Activated naive CD4-positive, alpha-beta T cell (primary cell): Measurements from ENCODE around the gene TCEANC2.

Source experiments
- DNase-seq, 4 experiments: peaks; one replicate each; lab custom pipeline; 2025; lab: John Stamatoyannopoulos, UW

TCEANC2 gene

GRCh38 chr1:54114001-54114400, 60.6 kb downstream of the TCEANC2 start:
- DNase-seq: no peak

DNA sequence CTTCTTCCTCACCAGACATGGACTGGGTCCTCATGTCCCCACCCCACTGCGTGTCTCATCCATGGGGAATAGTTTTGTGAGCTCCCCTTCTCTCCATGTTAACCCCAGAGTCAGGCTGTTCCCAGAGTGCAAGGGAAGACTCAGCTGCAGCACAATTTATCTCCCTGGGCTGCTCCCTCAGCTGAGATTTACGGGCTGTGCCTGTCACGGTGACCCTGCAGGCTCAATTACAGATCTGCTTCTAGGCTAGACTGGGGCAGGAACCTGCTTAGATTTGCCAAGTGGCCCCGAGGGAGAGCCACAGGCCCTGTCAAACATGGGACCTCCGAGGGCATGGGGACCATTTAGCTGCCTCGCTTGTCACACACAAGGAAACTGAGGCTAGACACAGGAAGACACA, 61.5 kb downstream of the TCEANC2 start:
- no peak for DNase-seq

GRCh38 chr1:54115520-54115919, 62.1 kb downstream of the TCEANC2 start:
- DNase-seq: no peak

DNA sequence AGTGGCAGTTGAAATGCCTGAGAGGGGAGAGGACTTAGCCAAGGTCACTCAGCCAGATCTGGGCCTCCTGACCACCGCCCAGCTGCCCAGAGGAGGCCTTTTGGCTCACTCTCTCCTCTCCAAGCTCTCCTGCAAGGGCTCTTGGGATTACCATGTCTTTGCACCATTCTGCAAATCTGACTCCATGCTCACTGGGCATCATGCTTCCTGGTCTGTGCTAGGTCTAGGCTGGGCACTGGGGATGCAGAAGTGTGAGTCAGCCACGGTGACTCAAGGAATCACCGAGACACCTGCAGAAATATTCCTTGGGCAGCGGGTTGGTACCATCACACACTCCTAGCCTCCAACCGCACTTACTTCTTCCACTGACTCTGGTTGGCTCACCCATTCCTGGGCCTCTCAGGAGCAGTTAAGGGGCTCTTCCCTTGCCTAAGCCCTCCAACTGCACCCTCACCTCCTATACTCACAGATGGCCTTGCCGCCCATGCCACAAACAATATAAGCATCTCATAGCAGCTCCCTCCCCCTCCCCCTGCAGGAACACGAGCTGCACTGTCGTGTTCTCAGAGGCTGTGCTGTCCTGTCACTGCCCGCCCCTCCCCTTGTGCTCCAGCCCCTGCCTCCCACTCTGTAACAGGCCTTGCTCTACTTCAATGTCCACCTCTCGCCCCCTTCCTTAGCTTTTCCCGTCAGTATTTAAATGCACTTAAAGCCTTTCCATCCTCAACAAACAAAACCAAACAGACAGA, 64.6 kb downstream of the TCEANC2 start:
- DNase-seq: no peak

GRCh38 chr1:54118704-54119103, 65.3 kb downstream of the TCEANC2 start:
- DNase-seq: no peak

DNA sequence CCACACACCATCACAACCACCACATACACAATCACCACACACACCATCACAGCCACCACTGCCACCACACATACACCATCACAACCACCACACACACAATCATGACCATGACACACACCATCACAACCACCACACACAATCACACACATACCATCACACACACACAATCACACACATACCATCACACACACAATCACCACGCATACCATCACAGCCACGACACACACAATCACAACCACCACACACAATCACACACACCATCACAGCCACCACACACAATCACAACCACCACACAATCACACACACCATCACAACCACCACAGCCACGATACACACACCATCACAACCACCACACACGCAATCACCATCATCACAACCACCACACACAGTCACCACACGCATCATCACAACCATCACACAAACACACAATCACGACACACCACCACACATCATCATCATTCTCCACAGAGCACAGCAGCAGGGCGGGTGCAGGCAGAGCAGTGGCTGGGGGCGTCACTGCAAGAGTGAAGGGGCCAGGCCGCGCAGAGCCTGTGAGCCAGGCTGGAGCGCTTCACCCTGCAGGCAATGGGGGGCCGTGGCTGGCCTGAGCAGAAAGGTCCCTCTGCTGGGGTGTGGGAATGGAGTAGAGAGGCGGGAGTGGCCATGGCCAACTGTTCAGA, 66.8 kb downstream of the TCEANC2 start:
- no peak for DNase-seq

GRCh38 chr1:54120698-54121481, 67.5 kb downstream of the TCEANC2 start:
- DNase-seq: no peak

- peak; percentile 19 to 66 (median 40) for DNase-seq
Measured at GRCh38 chr1:54121482-54122134, 68.2 kb downstream of the TCEANC2 start.

DNA sequence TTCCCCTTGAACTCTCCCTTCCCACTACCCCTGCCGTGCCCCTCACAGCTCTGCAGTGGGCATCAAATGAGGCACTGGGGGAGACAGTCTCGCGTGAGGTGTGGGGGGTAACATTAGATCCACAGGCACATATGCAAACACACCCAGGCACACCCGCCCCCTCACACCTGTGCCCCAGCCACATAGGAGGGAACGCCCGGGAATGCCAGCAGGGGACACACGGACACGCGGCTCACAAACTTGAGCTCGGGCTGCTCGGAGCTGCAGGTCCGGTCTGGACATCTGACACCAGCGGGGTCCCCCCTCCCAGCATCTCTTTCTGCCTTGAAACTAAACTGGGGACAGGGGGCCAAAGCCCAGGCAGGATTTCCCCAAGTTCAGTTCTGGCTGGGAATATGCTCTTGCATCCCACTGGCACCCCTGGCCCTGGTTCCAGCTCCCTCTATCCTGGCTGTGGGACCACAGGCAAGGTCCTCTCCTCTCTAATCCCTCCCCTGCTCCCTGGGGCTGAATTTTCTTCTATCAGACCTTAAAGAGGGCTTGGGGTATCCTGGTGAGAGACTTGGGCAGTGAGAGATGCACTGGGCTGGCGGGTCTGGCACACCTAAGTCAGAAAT, 68.8 kb downstream of the TCEANC2 start:
- no peak for DNase-seq

- DNase-seq: no peak
Measured at GRCh38 chr1:54122992-54123391, 69.6 kb downstream of the TCEANC2 start.

GRCh38 chr1:54124472-54124871, 71.1 kb downstream of the TCEANC2 start:
- no peak for DNase-seq

GRCh38 chr1:54124906-54125305, 71.5 kb downstream of the TCEANC2 start:
- DNase-seq: no peak

- no peak for DNase-seq
Measured at GRCh38 chr1:54125386-54126070, 72.1 kb downstream of the TCEANC2 start.

- DNase-seq: no peak
Measured at GRCh38 chr1:54126271-54126815, 72.9 kb downstream of the TCEANC2 start.

DNA sequence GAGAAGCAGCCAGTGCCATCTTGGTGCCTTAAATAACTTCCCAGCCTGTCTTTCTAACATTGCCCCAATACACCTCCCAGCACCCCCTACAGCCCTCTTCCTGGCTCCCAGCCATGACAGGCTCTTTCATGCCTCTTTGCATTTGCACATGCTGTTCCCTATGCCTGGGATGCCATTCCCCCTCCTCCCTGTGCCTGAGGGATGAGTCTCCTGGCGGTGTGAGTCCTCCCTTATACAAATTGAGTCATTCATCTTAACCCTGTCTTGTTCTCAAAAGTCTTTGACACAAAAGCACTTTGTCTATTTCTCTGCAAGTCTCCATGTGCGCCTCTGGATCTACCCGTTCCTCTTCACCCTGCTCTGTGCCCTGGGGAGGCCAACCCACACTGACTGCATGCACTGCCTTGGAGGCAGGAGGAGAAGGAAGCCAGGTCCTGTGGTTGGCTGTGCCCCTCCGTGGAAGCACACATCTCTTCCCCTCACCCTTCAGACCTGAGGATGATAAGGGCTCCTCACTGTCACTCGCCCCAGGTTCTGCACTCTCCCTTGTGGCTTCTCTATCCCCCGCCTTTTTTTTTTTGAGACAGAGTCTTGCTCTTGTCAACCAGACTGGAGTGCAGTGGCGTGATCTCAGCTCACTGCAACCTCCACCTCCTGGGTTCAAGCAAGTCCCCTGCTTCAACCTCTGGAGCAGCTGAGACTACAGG, 74.3 kb downstream of the TCEANC2 start:
- no peak for DNase-seq

GRCh38 chr1:54129858-54130257, 76.5 kb downstream of the TCEANC2 start:
- no peak for DNase-seq

DNA sequence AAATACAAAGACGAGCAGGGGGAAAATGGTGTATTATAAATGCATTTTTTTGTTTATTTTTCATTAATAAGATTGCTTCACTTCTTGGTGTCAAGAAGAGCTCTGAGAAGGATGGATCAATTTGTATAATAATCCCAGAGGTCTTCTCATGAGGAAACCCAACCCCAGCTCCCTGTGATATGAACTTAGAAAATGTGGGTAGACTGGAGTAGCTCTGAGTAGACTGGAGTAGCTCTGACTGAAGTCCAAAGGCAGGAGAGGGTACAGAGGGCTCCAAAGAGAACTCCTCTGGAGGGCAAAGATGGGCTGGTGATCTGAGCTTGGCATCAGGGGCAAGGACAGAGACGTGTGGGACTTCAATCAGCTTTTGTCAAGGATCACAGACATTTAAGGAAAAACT, 78.0 kb downstream of the TCEANC2 start:
- DNase-seq: no peak

DNA sequence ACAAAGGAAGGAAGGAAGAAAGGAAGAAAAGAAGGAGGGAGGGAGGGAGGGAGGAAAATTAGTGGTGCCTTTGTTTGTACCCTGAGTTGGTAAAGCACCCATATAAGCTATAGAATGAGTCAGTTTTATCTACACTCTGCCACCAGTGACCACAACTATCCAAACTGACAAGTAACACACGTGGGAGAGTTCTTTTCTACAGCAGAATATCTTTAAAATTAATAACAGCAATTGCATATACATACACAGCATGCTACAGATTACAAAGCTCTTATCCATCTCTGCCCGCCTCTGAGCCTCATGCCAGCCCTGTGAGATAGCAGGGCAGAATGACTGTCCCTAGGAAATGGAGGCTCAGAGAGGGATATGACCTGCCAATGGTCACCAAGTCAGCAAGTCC, 79.1 kb downstream of the TCEANC2 start:
- DNase-seq: no peak

- no peak for DNase-seq
Measured at GRCh38 chr1:54134295-54134694, 80.9 kb downstream of the TCEANC2 start.

- no peak for DNase-seq
Measured at GRCh38 chr1:54135436-54136120, 82.2 kb downstream of the TCEANC2 start.
